WI38 (cell line): ENCODE data around the gene TSHZ2.

ENCODE experiments used
- H3K4me3 ChIP-seq: 2 replicates; pipeline ENCODE4 v1.5.1; 2011; ENCODE audit warnings: low read depth, mild to moderate bottlenecking, control low read depth, low read length
- TF ChIP-seq, protein P1 (sequence below): IDR thresholded peaks from 2 replicates; pipeline ENCODE4 v1.5.1; 2012; ENCODE audit warnings: low read depth, mild to moderate bottlenecking, control low read depth, low read length

The TSHZ2 gene

DNA sequence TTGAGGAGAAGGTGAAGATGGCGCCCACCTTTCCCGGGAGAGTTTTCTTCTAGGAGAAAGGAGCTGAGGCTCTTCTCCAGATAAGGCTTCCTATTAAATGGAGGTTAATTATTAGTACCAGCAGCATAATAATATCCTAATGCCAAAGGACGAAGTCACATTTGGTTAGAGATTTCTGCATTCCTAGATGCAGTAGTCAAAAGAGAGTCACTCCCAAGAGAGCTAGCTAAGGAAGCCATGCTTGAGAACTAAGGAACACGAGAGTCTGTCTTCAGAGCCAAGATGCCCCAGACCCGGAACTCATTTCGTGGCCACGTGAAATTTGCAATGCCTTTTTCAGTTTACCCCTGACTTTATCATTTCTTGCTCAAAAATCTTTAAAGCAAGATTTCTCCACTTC, 132.7 kb downstream of the TSHZ2 start:
- H3K4me3 ChIP-seq = no peak overlapping the region
- TF ChIP-seq, protein P1, sequence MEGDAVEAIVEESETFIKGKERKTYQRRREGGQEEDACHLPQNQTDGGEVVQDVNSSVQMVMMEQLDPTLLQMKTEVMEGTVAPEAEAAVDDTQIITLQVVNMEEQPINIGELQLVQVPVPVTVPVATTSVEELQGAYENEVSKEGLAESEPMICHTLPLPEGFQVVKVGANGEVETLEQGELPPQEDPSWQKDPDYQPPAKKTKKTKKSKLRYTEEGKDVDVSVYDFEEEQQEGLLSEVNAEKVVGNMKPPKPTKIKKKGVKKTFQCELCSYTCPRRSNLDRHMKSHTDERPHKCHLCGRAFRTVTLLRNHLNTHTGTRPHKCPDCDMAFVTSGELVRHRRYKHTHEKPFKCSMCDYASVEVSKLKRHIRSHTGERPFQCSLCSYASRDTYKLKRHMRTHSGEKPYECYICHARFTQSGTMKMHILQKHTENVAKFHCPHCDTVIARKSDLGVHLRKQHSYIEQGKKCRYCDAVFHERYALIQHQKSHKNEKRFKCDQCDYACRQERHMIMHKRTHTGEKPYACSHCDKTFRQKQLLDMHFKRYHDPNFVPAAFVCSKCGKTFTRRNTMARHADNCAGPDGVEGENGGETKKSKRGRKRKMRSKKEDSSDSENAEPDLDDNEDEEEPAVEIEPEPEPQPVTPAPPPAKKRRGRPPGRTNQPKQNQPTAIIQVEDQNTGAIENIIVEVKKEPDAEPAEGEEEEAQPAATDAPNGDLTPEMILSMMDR = no peak

DNA sequence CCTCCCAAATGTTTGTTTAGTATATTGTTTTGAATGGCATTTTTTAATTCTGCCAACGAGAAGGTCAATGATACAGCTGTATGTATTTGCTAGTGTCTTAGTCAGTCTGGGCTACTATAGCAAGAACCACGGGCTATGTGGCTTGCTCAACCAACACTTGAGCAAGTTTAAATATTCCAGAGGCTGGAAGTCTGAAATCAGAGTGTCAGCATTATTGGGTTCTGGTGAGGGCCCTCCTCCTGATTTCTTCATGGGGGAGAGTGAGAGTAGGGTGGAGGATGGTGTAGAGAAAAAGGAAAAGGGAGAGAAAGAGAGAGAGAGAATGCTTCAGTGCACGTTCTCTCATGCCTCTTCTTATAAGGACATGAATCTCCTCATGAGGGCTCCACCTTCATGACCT, 144.6 kb downstream of the TSHZ2 start:
- no peak overlapping the region for H3K4me3 ChIP-seq
- TF ChIP-seq, protein P1 = no peak

DNA sequence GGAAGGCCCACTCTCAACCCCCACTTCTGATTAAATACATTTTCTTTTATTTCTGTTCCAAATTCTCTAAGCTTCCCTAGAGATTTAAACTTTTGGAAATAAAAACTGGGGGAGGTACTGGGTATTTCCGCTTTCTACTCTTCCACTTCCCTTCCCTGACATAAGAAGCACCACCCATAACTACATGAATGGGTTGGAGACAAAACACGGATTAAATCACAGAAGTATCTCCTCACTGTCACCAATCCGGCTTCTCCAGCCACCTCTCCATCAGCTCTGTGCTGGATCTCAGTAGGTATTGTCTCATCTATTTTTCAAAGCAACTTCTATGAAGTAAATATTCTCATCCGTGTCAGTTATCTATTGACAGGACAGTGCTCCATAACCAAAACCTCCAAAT, 150.7 kb downstream of the TSHZ2 start:
- TF ChIP-seq, protein P1 = no peak
- H3K4me3 ChIP-seq = no peak overlapping the region

DNA sequence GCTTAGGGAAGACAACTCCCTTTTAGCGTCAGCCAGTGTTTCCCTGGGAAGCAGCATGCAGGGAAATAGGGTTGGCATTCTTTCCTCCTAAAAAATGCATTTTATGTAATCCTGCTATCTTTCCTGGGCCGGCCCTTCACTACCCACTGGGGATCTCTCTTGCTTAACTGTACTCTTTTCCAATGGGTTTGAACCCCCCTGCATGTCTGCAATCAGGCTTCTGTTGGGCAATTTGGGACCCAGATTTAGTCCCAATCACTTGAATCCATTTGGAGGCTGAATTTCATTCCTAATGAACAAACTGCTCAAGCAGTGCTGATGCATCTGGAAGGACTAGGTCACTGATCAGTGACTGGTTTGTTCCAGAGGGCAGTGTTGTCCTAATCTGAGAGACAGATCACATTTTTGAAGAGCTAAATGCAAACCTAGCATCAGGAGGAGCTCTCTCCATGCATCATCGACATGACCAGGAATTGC, 152.0 kb downstream of the TSHZ2 start:
- H3K4me3 ChIP-seq = no peak overlapping the region
- TF ChIP-seq, protein P1 = no peak

DNA sequence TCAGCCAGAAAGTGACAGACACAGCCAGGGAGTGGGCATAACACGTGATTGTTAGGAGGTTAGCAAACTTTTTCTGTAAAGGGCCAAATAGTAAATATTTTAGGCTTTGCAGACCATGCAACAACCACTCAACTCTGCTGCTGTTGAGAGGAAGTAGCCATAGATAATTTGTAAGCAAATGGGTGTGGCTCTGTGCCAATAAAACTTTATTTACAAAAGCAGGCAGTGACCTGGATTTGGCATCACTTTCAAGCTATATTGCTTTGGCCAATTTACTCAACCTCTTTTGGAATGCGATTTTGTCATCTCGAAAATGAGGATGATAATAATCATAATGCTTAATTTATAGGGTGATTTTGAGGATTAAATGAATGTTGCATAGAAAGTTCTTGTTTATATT, 152.6 kb downstream of the TSHZ2 start:
- TF ChIP-seq, protein P1 = no peak
- no peak overlapping the region for H3K4me3 ChIP-seq

DNA sequence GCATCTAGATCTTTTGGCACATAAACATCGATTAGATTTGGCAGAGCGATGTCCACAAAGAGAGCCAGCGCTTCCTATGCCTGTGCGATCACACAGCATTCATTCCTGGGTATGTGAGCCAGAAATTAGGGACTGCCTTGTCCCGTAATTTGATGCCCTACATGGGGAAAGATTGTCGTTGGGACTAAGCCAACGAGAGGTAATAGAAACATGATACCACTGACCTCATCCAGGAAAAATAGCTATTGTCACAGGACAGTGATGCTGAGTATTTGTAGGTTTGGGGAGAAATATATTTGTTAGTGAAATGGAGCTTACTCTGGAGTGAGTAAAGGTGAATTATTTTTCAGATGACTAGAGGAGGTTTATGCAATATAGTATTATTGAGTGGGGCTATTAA, 154.0 kb downstream of the TSHZ2 start:
- TF ChIP-seq, protein P1 = no peak
- no peak overlapping the region for H3K4me3 ChIP-seq

DNA sequence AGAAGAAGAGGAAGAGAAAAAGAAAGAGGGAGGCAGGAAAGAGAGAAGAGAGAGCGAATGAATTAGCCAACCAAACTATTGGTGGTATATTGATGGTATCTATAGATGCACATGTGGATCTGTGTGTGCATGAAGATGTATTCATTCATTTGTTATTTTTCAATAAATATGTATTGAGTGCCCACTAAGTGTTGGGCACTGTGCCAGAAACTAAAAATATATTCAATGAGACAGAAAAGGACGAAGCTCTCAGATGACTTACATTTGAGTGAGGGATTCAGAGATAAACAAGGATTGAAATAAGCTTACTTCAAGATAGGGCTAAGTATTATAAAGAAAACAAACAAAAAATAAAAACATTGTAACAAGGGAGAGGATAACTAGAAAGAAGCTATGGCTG, 154.9 kb downstream of the TSHZ2 start:
- TF ChIP-seq, protein P1 = no peak
- H3K4me3 ChIP-seq = no peak overlapping the region
